B cell (primary cell): ENCODE data around the gene CDR2L. TPM values are rescaled to one million over a fixed set of nuclear protein-coding genes. Genes with fewer than 3 reads are reported as not detected.

Experiments used
- ATAC-seq: fragments of 200-7000 bp; cut with Tn5 transposase; one replicate; pipeline ENCODE4 v1.10.0; 2021; ENCODE audit warnings: low read depth, mild to moderate bottlenecking, moderate number of reproducible peaks, moderate library complexity
- CTCF ChIA-PET: fragments of 350-600 bp; sonication (Branson Sonifier 250); formaldehyde crosslinking; loops from one replicate; lab custom pipeline; 2021; ENCODE audit warnings: antibody characterized with exemption, inconsistent platforms; lab: Charles Lee
- POLR2A ChIA-PET: fragments of 350-600 bp; sonication (Branson Sonifier 250); formaldehyde crosslinking; loops from one replicate; lab custom pipeline; 2021; ENCODE audit warnings: antibody characterized with exemption; lab: Charles Lee
- DNase-seq: peaks from one replicate; pipeline ENCODE4 v3.0.0; 2013
- H2AFZ ChIP-seq: 2 replicates; pipeline ENCODE4 v1.6.1; 2012; ENCODE audit warnings: mild to moderate bottlenecking, low read depth, low read length; ENCODE audit not compliant: insufficient read depth, poor library complexity, severe bottlenecking
- H3K27ac ChIP-seq, 2 donors: 1 replicate in 1 of 2; 2 replicates in 1 of 2; pipeline ENCODE4 v1.5.1; 2012 to 2013; ENCODE audit warnings: low read length in 2 of 2, mild to moderate bottlenecking in 2 of 2, moderate library complexity in 1 of 2
- H3K27me3 ChIP-seq, 4 experiments: fragments of 200-600 bp in 1 of 4; sonication (generic) in 1 of 4; replicated peaks in 1 of 4; 1 replicate in 2 of 4; 2 replicates in 2 of 4; pipeline versions ENCODE4 v1.6.1 to v1.7.0; 2013 to 2016; ENCODE audit warnings: low read length in 3 of 4, mild to moderate bottlenecking in 2 of 4, mixed read lengths in 1 of 4, moderate library complexity in 1 of 4; ENCODE audit not compliant: insufficient read depth in 4 of 4, control insufficient read depth in 3 of 4; ENCODE audit errors: control extremely low read depth in 1 of 4
- H3K36me3 ChIP-seq, 2 experiments: replicated peaks in 1 of 2; 1 replicate in 1 of 2; 2 replicates in 1 of 2; pipeline versions ENCODE4 v1.6.1 to v1.7.1; 2013; ENCODE audit warnings: low read length in 1 of 2; ENCODE audit not compliant: insufficient read depth in 2 of 2, control insufficient read depth in 1 of 2; ENCODE audit errors: control extremely low read depth in 1 of 2, extremely low read depth in 1 of 2
- H3K4me1 ChIP-seq, 2 donors: fragments of 200-600 bp in 1 of 2; sonication (generic) in 1 of 2; 1 replicate in 1 of 2; 2 replicates in 1 of 2; pipeline versions ENCODE4 v1.5.1 to v1.6.1; 2013 to 2017; ENCODE audit warnings: low read length in 2 of 2; ENCODE audit not compliant: control insufficient read depth in 2 of 2, insufficient read depth in 2 of 2
- H3K4me2 ChIP-seq: replicated peaks from 2 replicates; pipeline ENCODE3; 2012; ENCODE audit warnings: mild to moderate bottlenecking, low read depth, low read length; ENCODE audit not compliant: poor library complexity, severe bottlenecking
- H3K4me3 ChIP-seq, 5 experiments: fragments of 200-600 bp in 1 of 5; sonication (generic) in 1 of 5; 1 replicate in 3 of 5; 2 replicates in 2 of 5; pipeline versions ENCODE4 v1.5.1 to v1.7.0; 2011 to 2016; ENCODE audit warnings: low read length in 4 of 5, mild to moderate bottlenecking in 4 of 5, low read depth in 2 of 5, control low read depth in 1 of 5, moderate library complexity in 1 of 5; ENCODE audit not compliant: insufficient read depth in 1 of 5; ENCODE audit errors: control extremely low read depth in 1 of 5, extremely low read depth in 1 of 5
- H3K79me2 ChIP-seq: fragments of 200-600 bp; sonication (generic); one replicate; pipeline ENCODE4 v1.6.0; 2016; ENCODE audit warnings: low read length; ENCODE audit not compliant: control insufficient read depth, insufficient read depth
- H3K9ac ChIP-seq: fragments of 200-600 bp; sonication (generic); 2 replicates; pipeline ENCODE4 v1.6.1; 2017; ENCODE audit warnings: mild to moderate bottlenecking, low read length, moderate library complexity
- H3K9me3 ChIP-seq, 3 donors: one replicate each; pipeline versions ENCODE4 v1.6.1 to v1.7.1; 2013; ENCODE audit warnings: low read length in 2 of 3; ENCODE audit not compliant: control insufficient read depth in 2 of 3, insufficient read depth in 1 of 3; ENCODE audit errors: control extremely low read depth in 1 of 3
- H4K20me1 ChIP-seq: 2 replicates; pipeline ENCODE4 v1.6.0; 2012; ENCODE audit warnings: mild to moderate bottlenecking, low read length; ENCODE audit not compliant: insufficient read depth, control insufficient read depth, poor library complexity, severe bottlenecking
- H3K27ac Mint-ChIP-seq: one replicate; pipeline ENCODE4 v1.8.0; 2021; ENCODE audit warnings: mixed read lengths
- H3K27me3 Mint-ChIP-seq: one replicate; pipeline ENCODE4 v1.8.0; 2021; ENCODE audit warnings: mixed read lengths
- H3K4me1 Mint-ChIP-seq: one replicate; pipeline ENCODE4 v1.8.0; 2021; ENCODE audit warnings: mixed read lengths
- H3K4me3 Mint-ChIP-seq: one replicate; pipeline ENCODE4 v1.8.0; 2021; ENCODE audit warnings: mixed read lengths
- H3K9me3 Mint-ChIP-seq: one replicate; pipeline ENCODE4 v1.8.0; 2022; ENCODE audit warnings: mixed read lengths; ENCODE audit not compliant: insufficient read depth
- CTCF ChIP-seq: fragments of 200-600 bp; IDR thresholded peaks from one replicate; pipeline ENCODE4 v1.8.0; 2022; ENCODE audit warnings: antibody characterized with exemption, mild to moderate bottlenecking
- EZH2 ChIP-seq: IDR thresholded peaks from 2 replicates; pipeline ENCODE4 v1.6.1; 2012; ENCODE audit warnings: borderline replicate concordance, low read depth, mild to moderate bottlenecking, moderate library complexity, low read length; ENCODE audit not compliant: insufficient read depth, poor library complexity, severe bottlenecking
- WGBS: methylation state at CpG from one replicate; pipeline ENCODE4 v1.1.5; 2013; ENCODE audit warnings: missing lambda C conversion rate; ENCODE audit not compliant: insufficient coverage; 5-methylcytosine and 5-hydroxymethylcytosine counted together
- intact Hi-C: fragments of 100-400 bp; cut with micrococcal nuclease; formaldehyde crosslinking; loops from one replicate; pipeline ENCODE4 v1.10.0; 2022
- polyA plus RNA-seq: library from polyadenylated mRNA; depleted of rRNA; stranded (reverse); fragments of >200 nt; gene quantifications from 2 replicates; pipeline ENCODE4 v1.2.3, GENCODE V29; 2012
- total RNA-seq, 2 donors: library from RNA; stranded (reverse); fragments of 120-200 nt in 1 of 2; gene quantifications; 1 replicate in 1 of 2; 2 replicates in 1 of 2; pipeline versions ENCODE4 v1.2.3 to v1.2.4, GENCODE V29; 2013 to 2022

The CDR2L gene
- total and polyA plus RNA-seq, 2 donors (not counting 1 experiment from before 2014, with no cell fraction given) = 0.03 TPM; not detected in 1

- Histone ChIP-seq H3K9me3 (no peaks in the 10 kb centered on the region), H4K20me1 (no peaks in the 10 kb centered on the region), H3K4me1 (peaks cover 15 to 16% of the 10 kb centered on the region in 2 donors), H3K27me3 (peaks cover 0 to 4% (median 0%) of the 10 kb centered on the region in 4 experiments), H3K36me3 (no peaks in the 10 kb centered on the region), H3K9ac (no peak overlapping the region), H3K79me2 (peaks cover 13% of the 10 kb centered on the region), H3K4me3 (no peak overlapping the region), H3K4me2 (no peak overlapping the region), H2AFZ (no peak overlapping the region), H3K27ac (no peak overlapping the region)
- no peak overlapping the region for H3K27ac Mint-ChIP-seq
- 100% methylated on average over 2 of the region's 2 CpGs for WGBS
- no peaks in the 10 kb centered on the region for H3K9me3 Mint-ChIP-seq
- intact Hi-C loops = no loop called here
- no peaks in the 10 kb centered on the region for H3K27me3 Mint-ChIP-seq
- H3K4me1 Mint-ChIP-seq = peaks cover 20% of the 10 kb centered on the region
- no peak for TF ChIP-seq EZH2
- TF ChIP-seq CTCF = no peak
- H3K4me3 Mint-ChIP-seq = no peak overlapping the region
- DNase-seq = no peak
- ChIA-PET CTCF (interaction anchor here (0.7 to 1.2 kb wide), 2 partner anchors 11 to 130 kb away, joined by 3 read pairs; no protein-coding TSS in a partner anchor), POLR2A (no interaction called here)
- no peak for ATAC-seq
Measured at GRCh38 chr17:75009139-75009724, 21.8 kb downstream of the CDR2L start.

- ChIA-PET CTCF (interaction anchor here (1.1 to 3.2 kb wide), 11 partner anchors 22 to 265 kb away, joined by 3 to 56 read pairs (median 4); partner anchors contain the start of genes CDR2L, HID1 and SLC16A5), POLR2A (interaction anchor here (0.8 kb wide), 1 partner anchor 39 kb away, joined by 4 read pairs; no protein-coding TSS in a partner anchor)
- 82% methylated on average over 4 of the region's 8 CpGs for WGBS
- Histone ChIP-seq H3K9me3 (no peaks in the 10 kb centered on the region), H3K4me2 (no peak overlapping the region), H3K27ac (no peak overlapping the region), H3K4me1 (peaks cover 15 to 16% of the 10 kb centered on the region in 2 donors), H3K27me3 (peaks cover 0 to 4% (median 0%) of the 10 kb centered on the region in 4 experiments), H2AFZ (peak overlapping the region; percentile 91), H3K4me3 (no peak overlapping the region), H3K9ac (no peak overlapping the region), H3K36me3 (no peaks in the 10 kb centered on the region), H4K20me1 (no peaks in the 10 kb centered on the region), H3K79me2 (peaks cover 20% of the 10 kb centered on the region)
- DNase-seq (no peak), ATAC-seq (no peak)
- intact Hi-C loops = no loop called here
- Mint-ChIP-seq H3K9me3 (no peaks in the 10 kb centered on the region), H3K27ac (no peak overlapping the region), H3K27me3 (no peaks in the 10 kb centered on the region), H3K4me3 (peak overlapping the region; percentile 59), H3K4me1 (peaks cover 22% of the 10 kb centered on the region)
- TF ChIP-seq CTCF (no peak), EZH2 (no peak)
Measured at GRCh38 chr17:75010683-75011400, 23.4 kb downstream of the CDR2L start.
